GM21619 (cell line): Measurements from ENCODE around the gene ZNF597.
A peak's percentile ranks its signal among the peaks of the same experiment; 100 is the strongest.

Source experiments
- ATAC-seq: cut with Tn5 transposase; IDR thresholded peaks from one replicate; pipeline ENCODE4 v1.9.1; 2021; ENCODE audit not compliant: unreplicated experiment

Gene ZNF597

GRCh38 chr16:3457434-3458252 is 14.3 kb upstream of the ZNF597 start:
- peak; percentile 69 for ATAC-seq

GRCh38 chr16:3454631-3455147 is 11.4 kb upstream of the ZNF597 start:
- no peak for ATAC-seq

- no peak for ATAC-seq
Observed at GRCh38 chr16:3454093-3454492, 10.8 kb upstream of the ZNF597 start.

GRCh38 chr16:3444032-3444388 is 706 bp upstream of the ZNF597 start:
- peak; percentile 17 for ATAC-seq

- no peak for ATAC-seq
Observed at GRCh38 chr16:3439637-3440036, 3.7 kb downstream of the ZNF597 start.

GRCh38 chr16:3434373-3434772 is 8.9 kb downstream of the ZNF597 start:
- no peak for ATAC-seq

GRCh38 chr16:3431779-3432219 is 11.5 kb downstream of the ZNF597 start:
- ATAC-seq, result no peak

- no peak for ATAC-seq
Observed at GRCh38 chr16:3413730-3414379, 29.4 kb downstream of the ZNF597 start.

- ATAC-seq, result no peak
Observed at GRCh38 chr16:3408561-3409197, 34.6 kb downstream of the ZNF597 start.

- ATAC-seq, result no peak
Observed at GRCh38 chr16:3401719-3402397, 41.4 kb downstream of the ZNF597 start.

- ATAC-seq, result peak; percentile 95
Observed at GRCh38 chr16:3400779-3401688, 42.3 kb downstream of the ZNF597 start, which contains the start of the genes ZNF174 and ZSCAN32. ZNF174 (plus strand) TSS chr16:3401215; CDS start chr16:3402005, 790 bp downstream. ZSCAN32 (minus strand) TSS chr16:3401004; CDS start chr16:3397557, 3,447 bp downstream.

GRCh38 chr16:3400446-3400778 is 42.9 kb downstream of the ZNF597 start:
- ATAC-seq, result peak; percentile 31

GRCh38 chr16:3389663-3390338 is 53.5 kb downstream of the ZNF597 start:
- ATAC-seq, result no peak

GRCh38 chr16:3388325-3388724 is 55.0 kb downstream of the ZNF597 start:
- ATAC-seq, result no peak

GRCh38 chr16:3383045-3383448 is 60.3 kb downstream of the ZNF597 start:
- ATAC-seq, result no peak
